Tongue (tissue), 2 donors: ENCODE results near the gene CHST9. TPM values are rescaled to one million over a fixed set of nuclear protein-coding genes. Genes with fewer than 3 reads are reported as not detected.
"Not testable (repeated sequence)": the region's sequence is repeated elsewhere in the genome, so short reads cannot be mapped to it uniquely, and the experiment has no call there.

ENCODE experiments used
- DNase-seq: peaks from one replicate; pipeline ENCODE4 v3.0.0-alpha.2; 2015
- total RNA-seq: library from RNA; depleted of rRNA; stranded (reverse); fragments of >200 nt; gene quantifications from one replicate; pipeline ENCODE4 v1.2.3, GENCODE V29; 2014

The CHST9 gene
- 6.2 TPM for total RNA-seq

GRCh38 chr18:27185025-27185763, at the start of gene CHST9:
CHST9 (minus strand) TSS chr18:27185308; CDS start chr18:27142809, 42,499 bp downstream.
- DNase-seq: peak; percentile 20

- not testable (repeated sequence) for DNase-seq
These were observed 47.2 kb upstream of the CHST9 start for GRCh38 chr18:27232355-27232754.

- not testable (repeated sequence) for DNase-seq
These were observed 46.6 kb upstream of the CHST9 start for GRCh38 chr18:27231671-27232070.

- DNase-seq: not testable (repeated sequence)
These were observed 46.1 kb upstream of the CHST9 start for GRCh38 chr18:27231221-27231620.

GRCh38 chr18:27227721-27228120, 42.6 kb upstream of the CHST9 start:
- DNase-seq: no peak

GRCh38 chr18:27226556-27227075, 41.5 kb upstream of the CHST9 start:
- no peak for DNase-seq

- no peak for DNase-seq
These were observed 40.9 kb upstream of the CHST9 start for GRCh38 chr18:27225947-27226481.

- DNase-seq: no peak
These were observed 38.6 kb upstream of the CHST9 start for GRCh38 chr18:27223526-27224291.

GRCh38 chr18:27214831-27215230, 29.7 kb upstream of the CHST9 start:
- no peak for DNase-seq

- no peak for DNase-seq
These were observed 28.1 kb upstream of the CHST9 start for GRCh38 chr18:27213123-27213717.

- no peak for DNase-seq
These were observed 26.5 kb upstream of the CHST9 start for GRCh38 chr18:27211569-27211968.

GRCh38 chr18:27206411-27206810, 21.3 kb upstream of the CHST9 start:
- DNase-seq: no peak

- peak; percentile 11 for DNase-seq
These were observed 17.6 kb upstream of the CHST9 start for GRCh38 chr18:27202741-27203140.

GRCh38 chr18:27198036-27198435, 12.9 kb upstream of the CHST9 start:
- DNase-seq: no peak

- DNase-seq: no peak
These were observed 3.2 kb upstream of the CHST9 start for GRCh38 chr18:27188309-27188708.

GRCh38 chr18:27185897-27186296, 789 bp upstream of the CHST9 start:
- no peak for DNase-seq

GRCh38 chr18:27184115-27185024, 738 bp downstream of the CHST9 start:
- DNase-seq: no peak

GRCh38 chr18:27181726-27182125, 3.4 kb downstream of the CHST9 start:
- DNase-seq: no peak

- no peak for DNase-seq
These were observed 6.7 kb downstream of the CHST9 start for GRCh38 chr18:27178424-27178823.

- DNase-seq: no peak
These were observed 9.2 kb downstream of the CHST9 start for GRCh38 chr18:27175914-27176313.

GRCh38 chr18:27175245-27175644, 9.9 kb downstream of the CHST9 start:
- DNase-seq: no peak

GRCh38 chr18:27171993-27172392, 13.1 kb downstream of the CHST9 start:
- DNase-seq: no peak
